Endothelial cell of umbilical vein (primary cell): ENCODE results near the gene RAD51B. TPM values are rescaled to one million over a fixed set of nuclear protein-coding genes. Genes with fewer than 3 reads are reported as not detected.

ENCODE experiments used
- BruUV-seq: library from RNA; stranded (reverse); fragments of 400-500 nt; replicated peaks from 2 replicates; lab custom pipeline; 2021; lab: Mats Ljungman, UMichigan
- CTCF ChIA-PET: fragments of 300-600, 350-600 bp; sonication (Branson Sonifier 250); formaldehyde crosslinking; loops from one replicate; lab custom pipeline; 2021; ENCODE audit warnings: antibody characterized with exemption, inconsistent platforms; lab: Charles Lee
- POLR2A ChIA-PET: fragments of 300-600, 350-600 bp; sonication (Branson Sonifier 250); formaldehyde crosslinking; loops from one replicate; lab custom pipeline; 2021; ENCODE audit warnings: antibody characterized with exemption, inconsistent platforms; lab: Charles Lee
- DNase-seq: peaks from one replicate; pipeline ENCODE4 v3.0.0-alpha.2; 2011; ENCODE audit warnings: low read depth, low spot score
- FAIRE-seq: peaks from 2 replicates; lab custom pipeline; 2011; peaks lifted over from hg19 to GRCh38; lab: Jason Lieb, UNC
- H2AFZ ChIP-seq: 2 replicates; pipeline ENCODE4 v1.6.0; 2012; ENCODE audit warnings: low read depth, low read length, control low read depth, inconsistent platforms
- H3K27ac ChIP-seq: 2 replicates; pipeline ENCODE4 v1.5.1; 2011; ENCODE audit warnings: low read depth, mild to moderate bottlenecking, control low read depth, low read length, moderate library complexity; ENCODE audit not compliant: insufficient read depth
- H3K27me3 ChIP-seq, 2 experiments: 2 replicates each; pipeline versions ENCODE4 v1.6.0 to v1.6.1; 2011; ENCODE audit warnings: low read length in 2 of 2, mixed read lengths in 1 of 2; ENCODE audit not compliant: control insufficient read depth in 2 of 2, insufficient read depth in 2 of 2
- H3K36me3 ChIP-seq, 2 experiments: 2 replicates in 1 of 2; 3 replicates in 1 of 2; pipeline ENCODE4 v1.5.1; 2011; ENCODE audit warnings: low read length in 2 of 2, mild to moderate bottlenecking in 1 of 2, moderate library complexity in 1 of 2; ENCODE audit not compliant: control insufficient read depth in 2 of 2, insufficient read depth in 2 of 2; ENCODE audit errors: extremely low read depth in 1 of 2
- H3K4me1 ChIP-seq: 3 replicates; pipeline ENCODE4 v1.5.1; 2011; ENCODE audit warnings: mild to moderate bottlenecking, low read length; ENCODE audit not compliant: control insufficient read depth, insufficient read depth; ENCODE audit errors: extremely low read depth
- H3K4me2 ChIP-seq: 2 replicates; pipeline ENCODE4 v1.6.1; 2011; ENCODE audit warnings: low read length, control low read depth, mixed read lengths; ENCODE audit not compliant: insufficient read depth
- H3K4me3 ChIP-seq, 3 experiments: fragments of 200-600 bp in 1 of 3; sonication (generic), shearing (Covaris generic) in 1 of 3; replicated peaks in 1 of 3; 2 replicates each; pipeline ENCODE4 v1.5.1; 2011 to 2016; ENCODE audit warnings: control low read depth in 3 of 3, low read length in 3 of 3, mild to moderate bottlenecking in 2 of 3, inconsistent platforms in 1 of 3, low read depth in 1 of 3, moderate library complexity in 1 of 3; ENCODE audit not compliant: insufficient read depth in 1 of 3
- H3K79me2 ChIP-seq: 2 replicates; pipeline ENCODE4 v1.6.0; 2012; ENCODE audit warnings: low read length, inconsistent platforms; ENCODE audit not compliant: control insufficient read depth, insufficient read depth
- H3K9ac ChIP-seq: replicated peaks from 2 replicates; pipeline ENCODE3; 2011; ENCODE audit warnings: low read length, control low read depth; ENCODE audit not compliant: insufficient read depth; ENCODE audit errors: extremely low read depth
- H3K9me1 ChIP-seq: replicated peaks from 3 replicates; pipeline ENCODE4 v1.6.0; 2011; ENCODE audit warnings: mild to moderate bottlenecking, low read length; ENCODE audit not compliant: control insufficient read depth, insufficient read depth; ENCODE audit errors: extremely low read depth
- H3K9me3 ChIP-seq: replicated peaks from 2 replicates; pipeline ENCODE4 v1.5.1; 2012; ENCODE audit warnings: low read length, inconsistent platforms; ENCODE audit not compliant: control insufficient read depth, insufficient read depth
- H4K20me1 ChIP-seq: replicated peaks from 2 replicates; pipeline ENCODE3; 2011; ENCODE audit warnings: mild to moderate bottlenecking, low read length; ENCODE audit not compliant: control insufficient read depth, insufficient read depth; ENCODE audit errors: extremely low read depth
- EZH2 ChIP-seq: IDR thresholded peaks from 2 replicates; pipeline ENCODE4 v1.6.1; 2012; ENCODE audit warnings: borderline replicate concordance, low read depth, mild to moderate bottlenecking, moderate library complexity, low read length, inconsistent platforms; ENCODE audit not compliant: severe bottlenecking
- FOS ChIP-seq: IDR thresholded peaks from 2 replicates; pipeline ENCODE4 v1.6.1; 2011; ENCODE audit warnings: mild to moderate bottlenecking, low read length, moderate library complexity, borderline replicate concordance; ENCODE audit not compliant: insufficient read depth
- GATA2 ChIP-seq: IDR thresholded peaks from 2 replicates; pipeline ENCODE4 v1.7.0; 2011; ENCODE audit warnings: low read depth, mild to moderate bottlenecking, moderate library complexity, mixed read lengths, low read length; ENCODE audit not compliant: insufficient read length, insufficient read depth
- JUN ChIP-seq: IDR thresholded peaks from 2 replicates; pipeline ENCODE4 v1.6.1; 2011; ENCODE audit warnings: borderline replicate concordance, low read depth; ENCODE audit not compliant: insufficient read length, insufficient read depth
- MAX ChIP-seq: IDR thresholded peaks from 2 replicates; pipeline ENCODE4 v1.6.1; 2011; ENCODE audit not compliant: insufficient read depth, insufficient read length
- MYC ChIP-seq: IDR thresholded peaks from one replicate; pipeline ENCODE4 v1.6.1; 2011; ENCODE audit warnings: mild to moderate bottlenecking, low read depth, low read length
- POLR2A ChIP-seq: IDR thresholded peaks from 2 replicates; pipeline ENCODE4 v1.6.1; 2012; ENCODE audit warnings: low read depth, mild to moderate bottlenecking, control low read depth, low read length
- POLR2AphosphoS5 ChIP-seq: IDR thresholded peaks from 2 replicates; pipeline ENCODE4 v1.6.1; 2012; ENCODE audit warnings: low read depth, mild to moderate bottlenecking, control low read depth, low read length, moderate library complexity; ENCODE audit not compliant: insufficient read depth
- dilution Hi-C: fragments of 300-500 bp; cut with MboI; formaldehyde crosslinking; loops from one replicate; pipeline ENCODE4 v1.15.0; 2019; ENCODE audit warnings: low sequenced_read_pairs; ENCODE audit not compliant: extremely low pct_ligation_motif_present
- intact Hi-C: fragments of 100-400 bp; cut with micrococcal nuclease; formaldehyde crosslinking; loops from one replicate; pipeline ENCODE4 v1.10.0; 2022
- polyA plus RNA-seq, 4 experiments: library from polyadenylated mRNA; depleted of rRNA in 3 of 4; stranded (reverse) in 3 of 4; unstranded in 1 of 4; fragments of >200 nt; gene quantifications; 2 replicates each; pipeline versions ENCODE4 v1.2.1 to v1.2.3, GENCODE V29; 2011 to 2012; ENCODE audit warnings: missing spikeins in 1 of 4
- total RNA-seq: library from RNA; stranded (reverse); gene quantifications from 2 replicates; pipeline ENCODE4 v1.2.3, GENCODE V29; 2021
- TF ChIP-seq, protein P1 (sequence below), 2 donors: IDR thresholded peaks; 1 replicate in 1 of 2; 2 replicates in 1 of 2; pipeline ENCODE4 v1.5.1; 2011; ENCODE audit warnings: low read length in 2 of 2, mild to moderate bottlenecking in 2 of 2, moderate library complexity in 2 of 2, control low read depth in 1 of 2, inconsistent platforms in 1 of 2, low read depth in 1 of 2; ENCODE audit not compliant: insufficient read depth in 1 of 2; ENCODE audit errors: extremely low read depth in 1 of 2

Gene RAD51B
- total and polyA plus RNA-seq, 2 donors (not counting 3 experiments of a cell fraction or from before 2014, with no cell fraction given) = 3.9 to 19.0 TPM

GRCh38 chr14:68133856-68134255 lies 314.3 kb downstream of the RAD51B start:
- FAIRE-seq = no peak
- ChIA-PET POLR2A (no interaction called here), CTCF (no interaction called here)
- TF ChIP-seq, protein P1, sequence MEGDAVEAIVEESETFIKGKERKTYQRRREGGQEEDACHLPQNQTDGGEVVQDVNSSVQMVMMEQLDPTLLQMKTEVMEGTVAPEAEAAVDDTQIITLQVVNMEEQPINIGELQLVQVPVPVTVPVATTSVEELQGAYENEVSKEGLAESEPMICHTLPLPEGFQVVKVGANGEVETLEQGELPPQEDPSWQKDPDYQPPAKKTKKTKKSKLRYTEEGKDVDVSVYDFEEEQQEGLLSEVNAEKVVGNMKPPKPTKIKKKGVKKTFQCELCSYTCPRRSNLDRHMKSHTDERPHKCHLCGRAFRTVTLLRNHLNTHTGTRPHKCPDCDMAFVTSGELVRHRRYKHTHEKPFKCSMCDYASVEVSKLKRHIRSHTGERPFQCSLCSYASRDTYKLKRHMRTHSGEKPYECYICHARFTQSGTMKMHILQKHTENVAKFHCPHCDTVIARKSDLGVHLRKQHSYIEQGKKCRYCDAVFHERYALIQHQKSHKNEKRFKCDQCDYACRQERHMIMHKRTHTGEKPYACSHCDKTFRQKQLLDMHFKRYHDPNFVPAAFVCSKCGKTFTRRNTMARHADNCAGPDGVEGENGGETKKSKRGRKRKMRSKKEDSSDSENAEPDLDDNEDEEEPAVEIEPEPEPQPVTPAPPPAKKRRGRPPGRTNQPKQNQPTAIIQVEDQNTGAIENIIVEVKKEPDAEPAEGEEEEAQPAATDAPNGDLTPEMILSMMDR (IDR thresholded peaks at IDR 0.05; ENCODE audit: extremely low read depth in 1 of 2, insufficient read depth in 1 of 2, low read depth in 1 of 2, low read length in 2 of 2) = no peak
- TF ChIP-seq MYC = no peak
- TF ChIP-seq EZH2 = no peak
- no peak for TF ChIP-seq FOS
- no peak for TF ChIP-seq MAX
- TF ChIP-seq POLR2A = no peak
- TF ChIP-seq GATA2 = no peak
- TF ChIP-seq JUN = no peak
- no peak for TF ChIP-seq POLR2AphosphoS5
- H3K9ac ChIP-seq = no peak overlapping the region
- no peaks in the 10 kb centered on the region for H3K9me3 ChIP-seq
- H3K4me2 ChIP-seq = no peak overlapping the region
- H3K4me1 ChIP-seq = no peaks in the 10 kb centered on the region
- H4K20me1 ChIP-seq = no peaks in the 10 kb centered on the region
- intact Hi-C loops (no loop called here), dilution Hi-C loops (no loop called here)
- no peaks in the 10 kb centered on the region for H3K79me2 ChIP-seq
- no peak overlapping the region for H3K4me3 ChIP-seq
- no peak overlapping the region for H2AFZ ChIP-seq
- H3K36me3 ChIP-seq = no peaks in the 10 kb centered on the region
- DNase-seq = no peak
- no peaks in the 10 kb centered on the region for H3K9me1 ChIP-seq
- no peaks in the 10 kb centered on the region for H3K27me3 ChIP-seq
- no TSS peak for BruUV-seq
- no peak overlapping the region for H3K27ac ChIP-seq
